HCT116 (cell line): Measurements from ENCODE around the gene IGFBP2. TPM values are rescaled to one million over a fixed set of nuclear protein-coding genes. Genes with fewer than 3 reads are reported as not detected.

Experiments
- ATAC-seq: fragments of 200-7000 bp; cut with Tn5 transposase; 2 replicates; pipeline ENCODE4 v1.9.1; 2020; ENCODE audit warnings: mild to moderate bottlenecking, moderate library complexity
- BruUV-seq: library from RNA; stranded (reverse); fragments of 400-500 nt; replicated peaks from 2 replicates; lab custom pipeline; 2021; lab: Mats Ljungman, UMichigan
- CTCF ChIA-PET: fragments of 300-600 bp; sonication (Branson Sonifier 250); formaldehyde crosslinking; loops from one replicate; lab custom pipeline; 2021; ENCODE audit warnings: antibody characterized with exemption; lab: Charles Lee
- POLR2A ChIA-PET: fragments of 300-600, 350-600 bp; sonication (Branson Sonifier 250); formaldehyde crosslinking; loops from one replicate; lab custom pipeline; 2021; ENCODE audit warnings: antibody characterized with exemption; lab: Charles Lee
- RAD21 ChIA-PET, 2 experiments: fragments of 300-600 bp; sonication (Branson Sonifier 250); formaldehyde crosslinking; loops; one replicate each; lab custom pipeline; 2023; ENCODE audit warnings: low total read pairs in 2 of 2; ENCODE audit not compliant: uncharacterized antibody in 2 of 2, unreplicated experiment in 2 of 2, low non-redundant PET in 1 of 2; lab: Charles Lee
- DNase-seq: peaks from one replicate; pipeline ENCODE4 v3.0.0-alpha.2; 2010; ENCODE audit warnings: low read depth, low spot score
- H2AFZ ChIP-seq: fragments of 200-600 bp; shearing (Covaris generic), sonication (generic); 2 replicates; pipeline ENCODE4 v1.6.1; 2017; ENCODE audit warnings: low read depth, mixed run types, mixed read lengths, antibody characterized with exemption, low read length; ENCODE audit not compliant: poor library complexity, severe bottlenecking
- H3K27ac ChIP-seq: 2 replicates; pipeline ENCODE4 v1.5.1; 2012; ENCODE audit warnings: low read depth, low read length
- H3K27me3 ChIP-seq: fragments of 200-600 bp; sonication (generic); 2 replicates; pipeline ENCODE4 v1.6.1; 2016; ENCODE audit warnings: mixed run types, low read length, mixed read lengths; ENCODE audit not compliant: insufficient read depth
- H3K36me3 ChIP-seq, 2 experiments: fragments of 200-500 bp in 1 of 2; fragments of 200-600 bp in 1 of 2; sonication (Bioruptor generic) in 1 of 2; sonication (generic) in 1 of 2; 2 replicates each; pipeline versions ENCODE4 v1.5.1 to v1.6.1; 2014 to 2016; ENCODE audit warnings: low read length in 2 of 2, inconsistent platforms in 1 of 2, mixed read lengths in 1 of 2, mixed run types in 1 of 2; ENCODE audit not compliant: insufficient read depth in 2 of 2, control insufficient read depth in 1 of 2
- H3K4me1 ChIP-seq, 2 experiments: fragments of 200-600 bp in 1 of 2; sonication (generic) in 1 of 2; 2 replicates each; pipeline versions ENCODE4 v1.5.1 to v1.6.1; 2012 to 2017; ENCODE audit warnings: low read length in 2 of 2, inconsistent platforms in 1 of 2, mild to moderate bottlenecking in 1 of 2, mixed read lengths in 1 of 2, mixed run types in 1 of 2, moderate library complexity in 1 of 2; ENCODE audit not compliant: insufficient read depth in 2 of 2, control insufficient read depth in 1 of 2
- H3K4me2 ChIP-seq: fragments of 200-600 bp; sonication (generic); 2 replicates; pipeline ENCODE4 v1.6.1; 2017; ENCODE audit warnings: mixed run types, low read length, mixed read lengths
- H3K4me3 ChIP-seq, 2 experiments: fragments of 200-600 bp in 1 of 2; sonication (generic) in 1 of 2; replicated peaks in 1 of 2; 2 replicates each; pipeline ENCODE4 v1.5.1; 2011 to 2016; ENCODE audit warnings: low read length in 2 of 2, control low read depth in 1 of 2, low read depth in 1 of 2, mild to moderate bottlenecking in 1 of 2, mixed read lengths in 1 of 2, mixed run types in 1 of 2
- H3K79me2 ChIP-seq: fragments of 200-600 bp; sonication (generic); 2 replicates; pipeline ENCODE4 v1.6.1; 2017; ENCODE audit warnings: mild to moderate bottlenecking, mixed run types, low read length, moderate library complexity, mixed read lengths; ENCODE audit not compliant: insufficient read depth
- H3K9ac ChIP-seq: fragments of 200-600 bp; sonication (generic); 2 replicates; pipeline ENCODE4 v1.6.1; 2016; ENCODE audit warnings: low read length, mixed read lengths
- H3K9me2 ChIP-seq: fragments of 200-600 bp; sonication (generic), shearing (Covaris generic); 2 replicates; pipeline ENCODE4 v1.6.1; 2017; ENCODE audit warnings: mixed run types, mild to moderate bottlenecking, moderate library complexity; ENCODE audit not compliant: insufficient read depth
- H3K9me3 ChIP-seq, 2 experiments: fragments of 200-500 bp in 1 of 2; fragments of 200-600 bp in 1 of 2; sonication (Bioruptor generic) in 1 of 2; sonication (generic) in 1 of 2; 2 replicates each; pipeline ENCODE4 v1.6.1; 2014 to 2017; ENCODE audit warnings: low read length in 2 of 2, mixed read lengths in 2 of 2, inconsistent platforms in 1 of 2, low read depth in 1 of 2, mild to moderate bottlenecking in 1 of 2, mixed run types in 1 of 2, moderate library complexity in 1 of 2; ENCODE audit not compliant: control insufficient read depth in 1 of 2, insufficient read depth in 1 of 2
- H4K20me1 ChIP-seq: fragments of 200-600 bp; sonication (generic), shearing (Covaris generic); 2 replicates; pipeline ENCODE4 v1.6.1; 2017; ENCODE audit warnings: mixed run types, mild to moderate bottlenecking, moderate library complexity; ENCODE audit not compliant: insufficient read depth
- ATF3 ChIP-seq: IDR thresholded peaks from 2 replicates; pipeline ENCODE4 v1.6.1; 2012
- CTCF ChIP-seq, 3 experiments: fragments of 200-600 bp in 1 of 3; sonication (generic) in 1 of 3; IDR thresholded peaks in 2 of 3; conservative IDR thresholded peaks in 1 of 3; 2 replicates each; pipeline ENCODE4 v1.5.1; 2012 to 2017; ENCODE audit warnings: low read depth in 2 of 3, low read length in 2 of 3, antibody characterized with exemption in 1 of 3, borderline replicate concordance in 1 of 3, control low read depth in 1 of 3, mild to moderate bottlenecking in 1 of 3, mixed read lengths in 1 of 3, mixed run types in 1 of 3, moderate library complexity in 1 of 3; ENCODE audit not compliant: insufficient read depth in 1 of 3
- EGR1 ChIP-seq: IDR thresholded peaks from 2 replicates; pipeline ENCODE4 v1.6.1; 2012; ENCODE audit warnings: low read depth
- FOSL1 ChIP-seq: IDR thresholded peaks from 2 replicates; pipeline ENCODE4 v1.6.1; 2012; ENCODE audit warnings: low read depth
- JUND ChIP-seq: IDR thresholded peaks from 2 replicates; pipeline ENCODE4 v1.6.1; 2012
- MAX ChIP-seq: IDR thresholded peaks from 2 replicates; pipeline ENCODE4 v1.6.1; 2012
- POLR2A ChIP-seq: IDR thresholded peaks from 2 replicates; pipeline ENCODE4 v1.7.0; 2011; ENCODE audit warnings: borderline replicate concordance; ENCODE audit not compliant: insufficient read depth, insufficient read length; ENCODE audit errors: extremely low read depth
- POLR2AphosphoS5 ChIP-seq: IDR thresholded peaks from 2 replicates; pipeline ENCODE4 v1.6.1; 2011; ENCODE audit warnings: mild to moderate bottlenecking, low read depth, low read length, moderate library complexity
- RAD21 ChIP-seq: IDR thresholded peaks from 2 replicates; pipeline ENCODE4 v1.6.1; 2012; ENCODE audit warnings: low read depth, mild to moderate bottlenecking
- SIN3A ChIP-seq: IDR thresholded peaks from 2 replicates; pipeline ENCODE4 v1.6.1; 2012; ENCODE audit warnings: low read depth
- SP1 ChIP-seq: IDR thresholded peaks from 2 replicates; pipeline ENCODE4 v1.6.1; 2012; ENCODE audit warnings: low read depth
- ZBTB33 ChIP-seq: IDR thresholded peaks from 2 replicates; pipeline ENCODE4 v1.6.1; 2011; ENCODE audit warnings: mild to moderate bottlenecking, low read length, moderate library complexity; ENCODE audit not compliant: insufficient replicate concordance; ENCODE audit errors: extremely low read depth
- ZNF274 ChIP-seq: fragments of 200-500 bp; sonication (Bioruptor generic); IDR thresholded peaks from 2 replicates; pipeline ENCODE4 v1.6.1; 2014; ENCODE audit warnings: mild to moderate bottlenecking, low read depth, low read length, inconsistent platforms
- intact Hi-C: fragments of 100-400 bp; cut with micrococcal nuclease; formaldehyde crosslinking; loops from 2 replicates; pipeline ENCODE4 v1.10.0; 2022
- total RNA-seq: library from RNA; stranded (reverse); gene quantifications from one replicate; pipeline ENCODE4 v1.2.1, GENCODE V29; 2021; ENCODE audit not compliant: unreplicated experiment

IGFBP2 gene
- total RNA-seq, 1 experiment from 2014 or later, result 143 TPM

- RAD21 ChIA-PET, result no interaction called here
- BruUV-seq, result no TSS peak
- Histone ChIP-seq H3K9me3 (no peaks in the 10 kb centered on the region), H3K9me2 (no peaks in the 10 kb centered on the region), H3K9ac (no peak overlapping the region), H3K27me3 (no peaks in the 10 kb centered on the region), H3K36me3 (no peaks in the 10 kb centered on the region), H2AFZ (no peak overlapping the region), H3K27ac (no peak overlapping the region), H3K79me2 (no peaks in the 10 kb centered on the region), H3K4me3 (no peak overlapping the region), H3K4me2 (no peak overlapping the region), H3K4me1 (no peaks in the 10 kb centered on the region), H4K20me1 (no peaks in the 10 kb centered on the region)
- CTCF ChIA-PET, result no interaction called here
- TF ChIP-seq ZBTB33, result no peak
- TF ChIP-seq CTCF (IDR thresholded peaks at IDR 0.05 in 2 of 3, conservative IDR thresholded peaks at IDR 0.05 in 1 of 3; ENCODE audit: borderline replicate concordance in 1 of 3, insufficient read depth in 1 of 3, low read depth in 2 of 3, low read length in 2 of 3), result no peak
- TF ChIP-seq JUND, result no peak
- TF ChIP-seq POLR2A, result no peak
- no peak for TF ChIP-seq ZNF274
- no peak for TF ChIP-seq EGR1
- TF ChIP-seq FOSL1, result no peak
- TF ChIP-seq POLR2AphosphoS5, result no peak
- TF ChIP-seq SIN3A, result no peak
- no peak for TF ChIP-seq SP1
- no peak for TF ChIP-seq MAX
- TF ChIP-seq RAD21, result no peak
- no peak for TF ChIP-seq ATF3
- DNase-seq, result no peak
- ATAC-seq, result no peak
- POLR2A ChIA-PET, result no interaction called here
- intact Hi-C loops, result no loop called here
Measured at GRCh38 chr2:216624251-216624650, 9.0 kb upstream of the IGFBP2 start.
